Nephron progenitor cell (in vitro differentiated cells): ENCODE data around the gene JAK1.

Source experiments
- DNase-seq: peaks from one replicate; pipeline ENCODE4 v3.0.0; 2021
- H3K27ac Mint-ChIP-seq: 2 replicates; pipeline ENCODE4 v1.8.0; 2021; ENCODE audit warnings: mild to moderate bottlenecking, moderate library complexity, mixed read lengths
- H3K27me3 Mint-ChIP-seq: 2 replicates; pipeline ENCODE4 v1.8.0; 2021; ENCODE audit warnings: mild to moderate bottlenecking, low read depth, mixed read lengths; ENCODE audit not compliant: poor library complexity
- H3K36me3 Mint-ChIP-seq: 2 replicates; pipeline ENCODE4 v1.8.0; 2021; ENCODE audit warnings: low read depth, mixed read lengths
- H3K4me1 Mint-ChIP-seq: 2 replicates; pipeline ENCODE4 v1.8.0; 2021; ENCODE audit warnings: mixed read lengths
- H3K4me3 Mint-ChIP-seq: 2 replicates; pipeline ENCODE4 v1.8.0; 2021; ENCODE audit warnings: mild to moderate bottlenecking, moderate library complexity, mixed read lengths
- H3K9me3 Mint-ChIP-seq: 2 replicates; pipeline ENCODE4 v1.8.0; 2021; ENCODE audit warnings: mild to moderate bottlenecking, moderate library complexity, mixed read lengths
- TF ChIP-seq, protein P1 (sequence below): fragments of 200-600 bp; sonication (generic); IDR thresholded peaks from 2 replicates; pipeline ENCODE4 v1.5.0; 2021; ENCODE audit warnings: antibody characterized with exemption

The JAK1 gene

DNA sequence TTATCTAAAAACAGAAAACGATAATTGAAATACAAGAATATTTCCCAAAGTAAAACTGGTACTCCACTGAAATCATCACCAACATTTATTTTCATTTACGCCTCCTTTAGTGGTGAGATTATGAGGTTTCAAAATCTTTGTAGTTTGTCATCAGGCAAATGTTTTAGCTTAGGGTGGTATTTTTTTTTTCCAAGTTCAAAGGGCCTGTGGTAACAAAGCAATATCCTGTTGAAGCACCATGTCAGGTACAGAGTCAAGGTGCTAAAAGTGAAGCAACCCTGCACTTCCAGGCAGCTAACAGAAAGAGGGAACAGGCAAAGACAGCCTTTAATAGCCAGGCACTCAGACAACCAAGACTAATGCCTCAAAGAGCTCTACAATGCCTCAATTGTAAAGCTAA lies 89.2 kb downstream of the JAK1 start:
- TF ChIP-seq, protein P1, sequence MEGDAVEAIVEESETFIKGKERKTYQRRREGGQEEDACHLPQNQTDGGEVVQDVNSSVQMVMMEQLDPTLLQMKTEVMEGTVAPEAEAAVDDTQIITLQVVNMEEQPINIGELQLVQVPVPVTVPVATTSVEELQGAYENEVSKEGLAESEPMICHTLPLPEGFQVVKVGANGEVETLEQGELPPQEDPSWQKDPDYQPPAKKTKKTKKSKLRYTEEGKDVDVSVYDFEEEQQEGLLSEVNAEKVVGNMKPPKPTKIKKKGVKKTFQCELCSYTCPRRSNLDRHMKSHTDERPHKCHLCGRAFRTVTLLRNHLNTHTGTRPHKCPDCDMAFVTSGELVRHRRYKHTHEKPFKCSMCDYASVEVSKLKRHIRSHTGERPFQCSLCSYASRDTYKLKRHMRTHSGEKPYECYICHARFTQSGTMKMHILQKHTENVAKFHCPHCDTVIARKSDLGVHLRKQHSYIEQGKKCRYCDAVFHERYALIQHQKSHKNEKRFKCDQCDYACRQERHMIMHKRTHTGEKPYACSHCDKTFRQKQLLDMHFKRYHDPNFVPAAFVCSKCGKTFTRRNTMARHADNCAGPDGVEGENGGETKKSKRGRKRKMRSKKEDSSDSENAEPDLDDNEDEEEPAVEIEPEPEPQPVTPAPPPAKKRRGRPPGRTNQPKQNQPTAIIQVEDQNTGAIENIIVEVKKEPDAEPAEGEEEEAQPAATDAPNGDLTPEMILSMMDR: no peak
- Mint-ChIP-seq H3K36me3 (peaks cover 10% of the 10 kb centered on the region), H3K4me1 (peaks cover 7% of the 10 kb centered on the region), H3K9me3 (no peaks in the 10 kb centered on the region), H3K27me3 (peaks cover 3% of the 10 kb centered on the region), H3K27ac (no peak overlapping the region), H3K4me3 (no peak overlapping the region)
- no peak for DNase-seq

DNA sequence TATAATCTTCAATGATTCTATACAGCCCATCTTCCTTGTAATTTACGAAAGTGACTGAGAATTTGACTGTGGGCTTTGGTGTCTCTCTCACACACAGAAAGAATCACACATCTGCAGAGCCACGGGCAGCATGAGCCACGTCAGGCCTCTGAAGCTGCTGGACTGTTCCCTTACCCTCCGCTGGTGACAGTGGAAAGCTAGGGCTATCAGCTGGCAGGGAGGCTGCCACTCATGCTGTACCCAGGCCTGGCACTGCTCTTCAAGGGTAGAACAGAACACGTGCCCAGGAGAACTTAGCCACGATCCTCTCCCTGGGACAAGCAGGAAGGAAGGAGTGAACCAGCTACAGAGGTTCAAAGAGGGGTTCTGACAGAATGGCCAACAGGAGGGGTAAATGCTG lies 90.7 kb downstream of the JAK1 start:
- Mint-ChIP-seq H3K27me3 (peaks cover 3% of the 10 kb centered on the region), H3K27ac (no peak overlapping the region), H3K4me1 (no peaks in the 10 kb centered on the region), H3K36me3 (peaks cover 23% of the 10 kb centered on the region), H3K9me3 (no peaks in the 10 kb centered on the region), H3K4me3 (no peak overlapping the region)
- no peak for DNase-seq
- TF ChIP-seq, protein P1: no peak

DNA sequence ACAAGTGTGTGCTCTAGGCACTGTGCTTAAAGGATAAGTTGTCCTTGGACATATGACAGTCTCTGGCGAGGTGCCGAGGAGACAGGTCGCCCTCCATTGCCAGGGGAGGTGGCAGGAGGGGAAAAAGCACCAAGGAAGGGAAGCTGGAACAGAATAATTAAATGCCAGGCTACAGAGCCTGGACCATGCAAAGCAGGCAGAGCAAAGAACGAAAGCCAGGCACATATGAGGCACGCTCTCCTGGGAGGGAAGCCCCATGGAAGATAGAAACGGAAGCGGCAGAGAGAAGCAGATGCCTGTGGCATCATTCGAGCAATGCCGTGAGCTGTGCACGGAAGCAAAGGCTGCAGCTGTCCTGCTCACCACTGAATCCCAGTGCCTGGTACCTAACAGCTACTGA lies 91.2 kb downstream of the JAK1 start:
- TF ChIP-seq, protein P1: no peak
- Mint-ChIP-seq H3K27ac (no peak overlapping the region), H3K4me3 (no peak overlapping the region), H3K4me1 (no peaks in the 10 kb centered on the region), H3K27me3 (peaks cover 3% of the 10 kb centered on the region), H3K9me3 (no peaks in the 10 kb centered on the region), H3K36me3 (peaks cover 24% of the 10 kb centered on the region)
- DNase-seq: no peak

DNA sequence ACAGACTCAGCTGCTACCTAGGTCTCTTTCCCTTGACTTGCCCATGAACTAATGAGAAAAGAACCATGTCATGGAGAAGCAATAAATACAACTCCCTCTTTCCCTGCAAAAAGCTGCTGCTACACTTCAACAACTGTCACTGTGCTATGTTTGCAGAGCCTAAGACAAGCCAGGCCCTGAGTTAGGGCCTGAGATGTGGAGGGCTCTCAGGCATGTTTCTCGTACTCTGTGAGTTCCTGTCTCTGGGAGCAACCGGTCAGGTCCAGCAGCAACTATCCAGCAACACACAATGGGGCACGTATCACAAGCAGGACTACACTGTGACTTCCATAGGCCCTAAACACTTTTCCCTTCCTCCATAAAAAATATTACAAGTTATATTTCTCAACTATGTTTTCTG lies 91.7 kb downstream of the JAK1 start:
- Mint-ChIP-seq H3K27ac (no peak overlapping the region), H3K4me3 (no peak overlapping the region), H3K4me1 (no peaks in the 10 kb centered on the region), H3K27me3 (peaks cover 3% of the 10 kb centered on the region), H3K9me3 (no peaks in the 10 kb centered on the region), H3K36me3 (peaks cover 28% of the 10 kb centered on the region)
- no peak for DNase-seq
- TF ChIP-seq, protein P1: no peak

DNA sequence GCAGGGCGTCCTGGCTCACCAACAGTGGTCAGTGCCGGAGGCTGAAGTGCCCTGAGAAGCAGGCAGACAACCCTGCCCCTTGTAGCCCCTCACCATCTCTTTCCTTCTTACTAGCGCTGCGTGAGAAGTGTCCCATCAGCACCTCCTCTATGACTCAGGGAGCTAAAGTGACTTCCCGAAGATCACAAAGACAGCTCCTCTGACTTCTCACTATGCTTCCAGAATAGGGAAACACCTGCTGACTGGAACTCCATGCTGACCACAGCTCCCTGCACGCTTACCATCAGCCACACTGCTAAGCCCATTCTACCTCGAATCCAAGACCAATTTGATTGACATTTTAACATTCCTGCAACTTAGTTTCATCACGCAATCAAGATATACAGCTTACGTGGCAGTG lies 92.8 kb downstream of the JAK1 start:
- TF ChIP-seq, protein P1: no peak
- Mint-ChIP-seq H3K4me3 (no peak overlapping the region), H3K4me1 (no peaks in the 10 kb centered on the region), H3K36me3 (peaks cover 39% of the 10 kb centered on the region), H3K9me3 (no peaks in the 10 kb centered on the region), H3K27me3 (peaks cover 3% of the 10 kb centered on the region), H3K27ac (no peak overlapping the region)
- DNase-seq: no peak

DNA sequence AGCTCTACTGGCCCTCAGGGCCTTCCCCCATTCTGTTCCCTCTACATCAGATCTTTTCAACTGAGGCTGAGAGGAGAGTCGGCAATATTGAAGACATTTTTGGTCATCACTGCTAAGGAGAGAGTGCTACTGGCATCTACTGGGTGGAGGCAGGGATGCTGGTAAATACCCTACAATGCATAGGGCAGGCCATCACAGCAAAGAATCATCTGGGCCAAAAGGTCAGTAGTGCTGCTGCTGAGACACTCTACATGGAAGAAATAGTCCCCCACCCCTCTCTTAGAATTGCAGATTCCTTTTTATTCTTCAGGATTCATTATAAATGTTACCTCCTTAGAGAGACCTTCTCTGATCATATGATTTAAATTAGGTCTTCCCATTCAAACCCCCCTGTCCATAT lies 94.3 kb downstream of the JAK1 start:
- TF ChIP-seq, protein P1: no peak
- no peak overlapping the region for H3K27ac Mint-ChIP-seq

More for the DNA sequence above, 94.3 kb downstream of the JAK1 start:
- peaks cover 40% of the 10 kb centered on the region for H3K36me3 Mint-ChIP-seq
- no peaks in the 10 kb centered on the region for H3K9me3 Mint-ChIP-seq
- H3K4me3 Mint-ChIP-seq: no peak overlapping the region
- H3K27me3 Mint-ChIP-seq: peaks cover 3% of the 10 kb centered on the region
- DNase-seq: no peak
- no peaks in the 10 kb centered on the region for H3K4me1 Mint-ChIP-seq
